ENCODE results near the gene MAPKAP1.

- TF ChIP-seq ZNF384 (IDR thresholded peaks at IDR 0.05), result no peak
- no peak for TF ChIP-seq SUZ12 (IDR thresholded peaks at IDR 0.05)
- no peak for TF ChIP-seq ARNT (IDR thresholded peaks at IDR 0.05)
- no peak for TF ChIP-seq LEF1 (IDR thresholded peaks at IDR 0.05; ENCODE audit: borderline replicate concordance)
- TF ChIP-seq FOXM1 (IDR thresholded peaks at IDR 0.05; ENCODE audit: borderline replicate concordance), result no peak
- TF ChIP-seq CTBP1 (IDR thresholded peaks at IDR 0.05; ENCODE audit: borderline replicate concordance), result no peak
- TF ChIP-seq HDGF (IDR thresholded peaks at IDR 0.05; ENCODE audit: borderline replicate concordance), result no peak
- no peak for TF ChIP-seq FOXK2 (IDR thresholded peaks at IDR 0.05)
- no peak for TF ChIP-seq SP1 (IDR thresholded peaks at IDR 0.05)
- TF ChIP-seq PKNOX1 (IDR thresholded peaks at IDR 0.05), result no peak
- TF ChIP-seq L3MBTL2 (conservative IDR thresholded peaks at IDR 0.05), result no peak
- no peak for TF ChIP-seq BHLHE40 (IDR thresholded peaks at IDR 0.05; ENCODE audit: borderline replicate concordance)
- no peak for TF ChIP-seq FOXA1 (IDR thresholded peaks at IDR 0.05)
- no peak for TF ChIP-seq ELF4 (IDR thresholded peaks at IDR 0.05)
Observed at GRCh38 chr9:125545845-125546244, 161.2 kb downstream of the MAPKAP1 start.

Measured in HEK293T (cell line).